SW 1271 (cell line): ENCODE results near the gene IP6K2.

Experiments
- DNase-seq, 2 experiments: peaks; one replicate each; lab custom pipeline; 2025; lab: John Stamatoyannopoulos, UW

The IP6K2 gene

DNA sequence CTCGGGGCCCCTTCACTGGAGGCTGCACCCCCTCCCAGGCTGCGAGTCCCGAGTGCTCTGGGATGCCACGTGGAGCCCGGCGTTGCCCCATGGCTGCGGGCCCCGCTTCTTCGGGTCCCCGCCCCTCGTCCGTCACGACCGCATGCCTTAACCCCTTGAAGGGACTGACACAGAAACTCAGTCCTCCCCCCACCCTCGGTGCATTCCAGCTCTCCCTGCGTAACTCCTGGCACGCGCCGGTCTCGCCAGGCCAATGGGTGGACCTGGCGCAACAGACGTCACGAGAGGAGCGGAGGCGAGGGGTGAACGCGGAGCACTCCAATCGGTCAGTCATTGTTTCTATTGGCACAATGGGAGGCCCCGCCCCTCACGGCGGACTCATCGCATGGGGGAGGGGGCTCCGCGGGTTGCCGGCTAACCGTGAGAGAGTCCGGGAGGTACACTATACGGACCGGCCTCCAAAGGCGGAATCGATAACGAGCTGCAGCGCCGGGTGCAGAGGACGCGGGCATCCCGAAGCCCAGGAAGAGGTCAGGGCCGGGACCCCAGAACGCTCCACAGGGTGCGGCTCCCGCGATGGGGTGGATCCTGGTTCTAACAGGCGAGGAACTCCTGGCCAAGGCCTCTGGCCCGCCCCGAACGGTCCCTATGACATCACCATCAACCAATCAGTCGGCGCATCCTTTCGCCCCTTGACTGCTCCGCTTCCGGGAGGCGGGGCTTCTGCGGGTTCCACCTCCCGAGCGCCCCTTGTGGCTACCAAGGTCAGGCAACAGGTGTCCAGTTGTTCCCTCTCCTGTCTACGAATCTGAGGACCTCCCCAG, 53.3 kb downstream of the IP6K2 start:
- DNase-seq, result peak; percentile 92 to 93

DNA sequence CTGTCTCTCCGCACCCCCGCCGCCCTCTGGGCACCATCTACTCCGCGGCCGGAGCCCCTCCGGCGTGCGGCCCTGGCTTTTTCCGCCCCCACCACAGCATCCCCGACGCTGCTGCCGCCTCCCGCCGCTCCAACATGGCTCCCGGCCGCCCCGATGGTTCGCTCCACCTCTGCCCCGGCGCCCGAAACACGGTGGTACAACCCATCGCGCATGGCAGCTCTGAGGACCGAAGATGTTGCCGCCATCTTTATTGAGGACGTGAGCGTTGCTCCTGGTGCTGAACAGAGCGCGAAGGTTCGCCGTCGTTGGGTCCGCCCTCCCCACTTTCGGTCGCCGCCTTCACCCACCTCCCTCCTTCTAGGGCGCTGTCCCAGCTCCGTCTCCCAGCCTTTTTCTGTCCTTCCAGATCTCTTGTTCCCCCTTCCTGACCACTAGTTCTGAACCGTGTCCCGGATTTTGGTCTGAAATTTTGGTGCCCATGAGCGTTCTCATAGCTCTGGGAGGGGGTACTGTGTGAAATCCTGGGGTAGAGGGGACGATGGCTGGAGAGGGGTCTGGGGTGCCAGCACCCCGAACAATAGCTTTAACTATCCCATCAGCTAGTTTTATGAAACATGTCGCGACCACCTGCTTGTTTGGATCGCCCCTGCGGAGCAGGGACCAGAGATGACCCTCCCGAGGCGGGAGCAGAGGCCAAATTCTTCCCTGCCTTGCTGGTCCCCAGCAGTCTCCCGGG, 54.1 kb downstream of the IP6K2 start, which contains the start of gene CELSR3:
CELSR3 (minus strand) TSS at position 134 of the 736 bp plus-strand sequence. CDS start 252 bp downstream, outside the sequence.
- peak in 1 of 2 experiments; percentile 63 for DNase-seq

DNA sequence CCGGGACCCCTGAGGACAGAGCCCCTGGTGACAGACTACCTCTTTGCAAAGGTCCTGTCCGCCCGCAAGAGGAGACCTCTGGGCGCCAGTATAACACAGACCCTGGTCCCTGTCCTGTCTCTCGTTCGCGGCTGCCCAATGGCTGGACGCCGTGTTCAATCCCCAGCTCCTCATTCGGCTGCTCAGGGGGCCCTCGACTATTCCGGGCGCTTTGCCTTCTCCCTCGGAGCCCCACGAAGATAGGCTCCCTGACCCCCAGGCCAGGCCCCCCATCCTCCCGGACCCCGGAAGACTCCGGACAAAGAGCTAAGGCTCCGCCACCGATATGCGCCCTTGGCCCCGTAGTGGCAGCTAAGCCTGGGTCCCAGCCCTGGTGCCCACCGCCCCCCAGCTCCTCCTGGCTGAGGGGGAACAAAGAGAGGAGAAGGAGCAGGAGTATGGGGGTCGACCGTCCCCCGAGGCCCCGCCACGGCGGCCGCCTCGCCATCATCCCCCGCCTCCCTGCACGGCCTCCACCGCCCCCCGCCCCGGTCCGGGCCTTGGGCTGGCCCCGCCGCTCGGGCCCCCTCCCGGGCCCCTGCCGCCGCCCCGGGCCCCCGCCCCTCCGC, 54.8 kb downstream of the IP6K2 start:
- DNase-seq, result no peak

DNA sequence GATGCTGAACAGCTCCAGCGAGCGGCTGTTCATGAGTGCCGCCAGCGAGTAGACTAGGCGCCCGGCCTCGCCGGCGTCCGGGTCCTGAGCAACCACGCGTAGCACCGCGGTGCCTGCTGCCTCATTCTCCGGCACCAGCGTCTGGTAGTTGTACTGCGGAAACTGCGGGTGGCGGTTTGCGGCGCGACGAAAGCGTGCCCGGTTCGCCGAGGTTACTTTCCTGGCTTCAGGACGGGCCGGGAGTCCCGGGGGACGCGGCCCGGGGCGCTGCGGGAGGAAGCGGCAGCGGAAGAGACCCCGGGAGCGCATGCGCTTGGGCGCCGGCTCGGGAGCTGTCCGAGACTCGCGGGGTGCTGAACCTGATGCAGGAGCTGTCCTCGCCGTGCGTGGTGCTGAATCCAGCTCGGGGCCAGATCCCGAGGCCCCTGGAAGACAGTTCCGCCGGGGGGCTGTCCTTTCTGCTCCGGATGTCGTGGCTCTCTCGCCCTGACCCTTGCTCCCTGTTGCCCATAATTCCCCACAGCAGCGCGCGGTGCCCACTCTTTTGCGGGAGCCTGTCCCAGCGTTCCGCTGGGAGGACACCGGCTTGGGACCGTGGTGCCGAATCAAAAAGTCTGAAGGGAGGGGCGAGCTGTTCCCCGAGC, 55.4 kb downstream of the IP6K2 start:
- no peak for DNase-seq

DNA sequence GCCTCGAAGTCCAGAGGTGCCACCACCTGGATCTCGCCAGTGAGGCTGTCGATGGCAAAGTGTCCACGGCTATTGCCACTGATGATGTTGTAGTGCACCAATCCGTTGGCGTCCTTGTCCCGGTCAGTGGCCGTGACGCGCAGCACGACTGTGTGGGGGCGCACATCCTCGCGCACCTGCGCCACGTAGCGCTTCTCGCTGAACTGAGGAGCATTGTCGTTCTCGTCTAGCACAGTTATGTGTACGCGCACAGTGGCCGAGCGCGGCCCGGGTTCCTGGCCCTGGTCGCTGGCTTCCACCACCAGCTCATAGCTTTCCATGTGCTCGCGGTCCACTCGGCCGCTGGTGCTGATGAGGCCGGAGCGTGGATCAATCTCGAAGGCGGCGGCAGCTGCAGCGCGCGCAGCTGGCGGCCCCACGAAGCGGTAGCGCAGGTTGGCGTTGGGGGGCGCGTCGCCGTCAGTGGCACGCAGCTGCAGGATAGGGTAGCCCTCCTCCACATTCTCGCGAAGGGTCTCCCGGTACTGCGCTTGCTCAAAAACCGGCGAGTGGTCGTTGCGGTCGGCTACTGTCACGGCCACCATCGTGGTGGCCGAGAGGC, 56.1 kb downstream of the IP6K2 start:
- no peak for DNase-seq

DNA sequence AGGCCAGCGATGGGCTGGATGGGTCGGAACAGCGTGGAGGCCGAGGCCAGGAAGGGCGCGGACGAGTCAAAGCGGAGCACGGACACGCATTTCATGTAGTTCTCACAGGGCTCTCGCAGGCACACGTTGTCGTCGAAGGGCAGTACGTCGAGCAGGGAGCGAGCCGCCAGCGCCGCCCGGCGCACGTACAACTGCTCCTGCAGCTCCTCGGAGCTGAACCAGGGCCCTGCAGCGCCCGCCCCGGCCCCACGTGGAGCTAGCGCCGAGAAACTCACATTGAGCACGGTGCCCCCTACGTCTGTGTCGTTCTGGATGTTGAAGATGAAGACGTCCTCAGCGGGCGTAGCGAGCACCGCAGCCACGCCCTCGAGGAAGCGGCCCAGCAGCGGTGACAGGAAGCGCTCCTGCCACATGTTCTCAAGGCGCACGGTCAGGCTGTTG, 60.2 kb downstream of the IP6K2 start:
- DNase-seq, result no peak

DNA sequence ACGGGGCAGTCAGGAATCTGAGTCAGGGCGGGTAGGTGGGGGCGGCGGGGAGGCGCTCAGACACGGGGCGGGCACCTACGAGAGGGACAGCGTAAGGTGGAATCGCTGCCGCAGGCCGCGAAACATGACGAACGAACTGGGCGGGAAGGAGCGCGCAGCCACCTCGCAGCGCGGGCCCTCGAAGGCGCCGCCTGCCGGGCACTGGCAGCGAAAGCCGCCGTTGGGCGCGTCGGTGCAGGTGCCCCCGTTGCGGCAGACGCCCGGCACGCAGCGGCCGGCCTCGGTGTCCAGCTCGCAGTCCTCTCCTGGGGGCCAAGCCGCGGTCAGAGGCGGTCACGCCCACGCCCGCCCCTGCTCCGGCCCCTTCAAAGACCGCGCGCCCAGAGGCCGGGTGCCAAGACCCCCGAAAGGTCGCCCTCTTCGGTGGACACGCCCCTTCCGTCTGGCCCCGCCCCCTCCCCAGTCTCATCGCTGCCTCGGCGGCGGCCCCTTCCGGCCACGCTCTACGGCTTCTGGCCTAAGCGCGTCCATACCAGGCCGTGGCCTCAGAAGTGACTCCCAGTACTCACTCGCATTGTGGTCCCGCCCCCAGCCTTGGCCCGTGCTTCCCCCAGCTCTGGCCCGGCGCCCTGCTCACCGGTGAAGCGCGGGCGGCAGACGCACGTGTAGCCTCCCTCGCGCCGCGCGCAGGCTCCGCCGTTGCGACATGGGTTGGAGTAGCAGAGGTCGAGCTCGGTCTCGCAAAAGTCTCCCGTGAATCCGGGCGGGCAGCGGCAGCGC, 60.8 kb downstream of the IP6K2 start:
- DNase-seq, result no peak

DNA sequence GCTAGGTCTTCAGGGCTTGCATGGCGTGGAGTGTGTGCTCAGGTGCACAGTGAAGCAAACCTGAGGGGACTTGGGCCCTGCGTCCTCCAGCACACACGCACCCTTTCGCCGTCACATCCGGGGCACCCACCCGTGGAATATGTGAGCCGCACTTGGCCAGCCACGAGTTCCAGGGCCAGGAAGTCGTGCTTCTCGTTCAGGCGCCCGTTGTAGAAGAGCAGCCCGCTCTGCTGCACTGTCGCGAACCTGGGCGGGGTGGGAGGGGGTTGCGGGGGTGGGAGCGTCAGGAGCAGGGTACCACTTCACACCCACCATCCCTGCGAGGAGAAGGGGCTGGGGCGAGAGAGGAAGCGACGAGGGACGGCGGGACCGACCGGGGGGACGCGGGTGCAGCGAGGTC, 61.4 kb downstream of the IP6K2 start:
- no peak for DNase-seq

DNA sequence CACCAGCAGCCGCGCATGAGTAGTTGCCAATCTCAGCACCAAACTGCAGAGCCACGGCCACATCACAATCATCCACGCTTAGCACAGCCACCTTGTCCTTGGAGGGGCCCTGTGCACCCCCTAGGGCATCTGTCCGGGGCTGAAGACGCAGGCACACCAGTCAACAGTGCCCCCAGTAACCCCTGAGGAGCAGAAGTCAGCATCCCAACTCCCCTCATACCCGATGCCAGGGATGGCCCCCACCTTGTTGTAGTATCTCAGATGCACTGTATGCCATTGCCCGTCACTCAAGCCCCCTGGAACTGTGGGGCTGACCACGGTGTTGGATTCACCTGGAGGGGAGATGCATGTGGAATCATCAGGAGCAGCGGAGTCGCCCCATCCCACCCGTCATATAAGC, 62.0 kb downstream of the IP6K2 start:
- no peak for DNase-seq

DNA sequence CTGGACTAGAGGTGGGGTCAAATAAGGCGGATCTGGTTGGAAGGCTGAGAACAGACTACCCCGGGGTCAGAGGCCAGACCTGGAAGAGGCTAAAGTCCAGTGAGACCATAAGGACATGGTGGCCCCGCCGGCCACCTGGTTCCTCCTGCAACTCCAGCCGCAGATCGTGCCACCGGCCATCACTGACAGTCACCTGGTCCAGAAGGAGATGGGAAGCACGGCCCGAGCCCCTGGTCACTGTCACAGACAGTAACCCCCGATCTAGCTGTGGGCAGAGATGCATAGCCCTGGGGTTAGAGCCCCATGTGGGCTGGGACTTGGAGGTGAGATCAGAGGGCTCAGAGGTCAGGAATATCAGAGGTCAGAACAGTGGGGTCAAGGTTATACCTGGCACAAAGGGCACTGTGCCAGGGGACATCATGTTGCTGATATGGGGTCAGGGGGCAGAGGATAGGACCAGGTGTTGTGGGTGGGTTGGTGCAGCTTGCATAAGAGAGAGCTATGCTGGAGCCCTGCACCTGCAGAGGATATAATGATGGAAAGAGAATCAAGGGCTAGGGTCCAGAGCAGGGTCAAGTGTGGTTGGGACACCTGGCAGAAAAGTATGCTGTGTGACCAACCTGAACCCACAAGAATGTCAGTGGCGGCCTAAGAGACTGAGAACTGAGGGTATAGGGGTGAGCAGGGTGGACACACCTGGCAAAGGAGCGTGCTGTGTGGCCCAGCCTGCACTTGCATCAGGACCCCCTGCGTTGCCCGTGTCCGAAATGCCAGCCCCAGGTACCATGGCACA, 63.9 kb downstream of the IP6K2 start:
- no peak for DNase-seq

DNA sequence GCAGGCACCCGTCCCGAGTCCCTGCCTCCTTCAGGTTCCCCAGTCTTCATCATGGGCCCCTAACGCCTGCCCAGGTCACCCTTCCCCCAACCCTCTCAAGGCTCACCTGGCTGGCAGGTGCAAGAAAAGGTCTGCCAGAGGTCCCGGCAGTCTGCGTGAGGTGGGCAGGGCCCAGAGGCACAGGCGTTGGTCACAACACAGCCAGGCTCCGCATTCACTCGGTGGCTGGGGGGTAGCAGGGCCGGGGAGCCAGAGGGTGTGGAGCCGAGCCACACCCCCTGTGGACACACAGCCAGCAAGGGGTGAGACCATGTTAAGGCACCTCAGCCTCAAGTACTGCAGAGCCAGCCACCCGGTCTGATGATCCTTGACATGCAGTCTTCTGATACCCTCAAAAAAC, 65.2 kb downstream of the IP6K2 start:
- DNase-seq, result no peak

DNA sequence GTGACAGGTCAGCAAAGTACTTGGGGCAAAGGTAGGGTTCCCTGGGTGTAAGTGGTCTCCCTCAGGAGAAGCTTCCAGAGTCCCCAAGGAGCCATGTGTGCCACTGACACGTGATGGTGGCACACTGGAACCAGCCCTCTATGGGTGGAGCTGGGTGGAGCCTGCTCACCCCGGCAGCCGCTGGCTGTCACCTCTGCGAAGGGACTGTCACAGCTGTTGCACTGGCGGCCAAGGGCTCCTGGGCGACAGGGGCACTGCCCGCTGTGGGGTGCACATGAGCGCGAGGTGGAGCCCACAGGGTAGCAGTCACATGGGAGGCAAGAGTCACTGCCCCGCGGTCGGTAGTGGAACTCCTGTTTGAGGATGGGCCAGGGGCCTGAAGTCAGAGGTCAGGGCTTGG, 66.3 kb downstream of the IP6K2 start:
- no peak for DNase-seq

DNA sequence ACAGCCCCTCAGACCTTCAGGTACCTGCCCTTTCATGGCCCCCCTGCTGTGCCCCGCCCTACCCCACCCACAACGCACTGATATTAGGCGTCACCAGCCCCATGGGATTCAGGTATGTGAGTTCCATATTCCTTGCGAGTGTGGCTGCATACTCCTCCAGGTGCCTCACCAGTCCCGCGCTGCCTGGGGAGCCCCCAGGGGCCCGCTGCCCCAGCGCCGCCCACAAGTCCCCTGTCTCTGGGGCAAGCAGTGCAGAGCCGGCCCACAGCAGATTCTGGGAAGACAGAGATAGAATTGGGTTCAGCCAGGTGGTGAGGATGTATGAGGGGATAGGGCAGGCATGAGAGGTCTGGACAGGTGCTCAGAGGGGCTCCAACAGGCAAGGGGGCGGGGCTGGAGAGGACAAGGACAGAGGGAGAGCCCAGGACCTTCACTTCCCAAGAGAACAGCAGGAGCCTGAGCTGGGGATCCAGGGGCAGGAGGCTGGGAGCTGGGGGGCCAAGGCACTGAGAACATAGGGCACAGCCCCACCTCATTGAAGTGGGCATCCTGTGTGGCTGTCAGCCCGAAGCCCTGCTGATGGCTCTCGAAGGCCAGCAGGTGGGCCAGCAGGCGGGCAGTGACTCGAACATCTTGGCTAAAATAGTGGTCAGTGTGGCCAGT, 68.7 kb downstream of the IP6K2 start:
- no peak for DNase-seq

DNA sequence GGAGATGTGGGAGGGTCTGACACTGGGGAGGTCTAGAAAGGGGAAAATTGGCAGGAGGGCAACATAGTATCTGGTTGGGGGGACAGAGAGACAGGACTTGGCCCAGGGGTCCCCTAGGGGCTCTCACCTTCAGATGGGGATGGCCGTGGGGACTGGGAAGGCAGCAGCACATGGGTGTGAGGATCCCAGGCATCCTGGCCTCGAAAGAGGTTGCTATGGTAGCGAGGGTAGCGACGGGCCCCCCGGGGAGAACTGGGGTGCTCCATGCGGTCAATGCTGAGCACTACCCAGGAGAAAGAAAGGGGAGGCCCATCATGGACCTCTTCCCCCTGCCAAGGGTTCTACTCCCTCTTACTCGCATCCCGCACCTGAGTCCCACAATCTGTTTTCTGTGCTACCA, 69.3 kb downstream of the IP6K2 start:
- no peak for DNase-seq

DNA sequence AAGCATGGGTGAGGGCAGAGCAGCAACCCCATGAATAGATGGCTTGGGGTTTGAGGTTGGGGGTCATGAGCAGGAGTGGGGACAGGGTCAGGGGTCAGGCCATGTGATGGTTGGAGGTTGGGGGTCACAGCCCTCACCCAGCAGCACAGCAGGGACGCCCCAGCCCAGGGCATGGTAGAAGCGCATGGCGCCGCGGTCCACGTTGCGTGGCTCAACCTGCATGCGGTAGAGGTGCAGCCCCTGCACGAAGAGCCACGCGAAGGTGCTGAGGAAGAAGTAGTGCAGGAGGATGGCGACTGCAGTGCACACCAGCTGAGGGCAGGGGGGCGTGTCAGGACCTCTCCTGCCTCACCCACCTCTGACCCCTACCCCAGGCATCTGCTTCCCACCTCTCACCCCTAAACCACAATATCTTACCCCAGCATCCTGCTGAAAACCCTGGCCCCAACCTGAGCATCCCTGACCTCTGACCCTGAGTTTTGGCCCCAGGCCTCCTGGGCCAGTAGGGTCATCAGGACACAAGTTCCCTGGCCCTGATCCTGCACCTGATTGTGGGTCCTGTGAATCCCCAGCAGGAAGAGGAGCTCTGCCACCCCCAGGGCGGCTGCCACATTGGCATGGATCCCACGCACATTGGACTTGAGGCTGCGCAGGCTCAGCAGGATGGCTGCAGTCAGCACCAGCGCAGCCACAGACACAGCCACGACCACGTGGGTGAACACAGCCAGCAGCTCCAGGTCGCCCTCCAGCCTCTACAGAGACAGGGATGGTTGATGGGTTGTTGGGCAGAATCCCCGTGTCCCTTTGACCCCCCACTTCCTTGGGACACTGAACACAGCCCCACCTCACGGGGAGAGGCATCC, 71.9 kb downstream of the IP6K2 start:
- DNase-seq, result no peak

DNA sequence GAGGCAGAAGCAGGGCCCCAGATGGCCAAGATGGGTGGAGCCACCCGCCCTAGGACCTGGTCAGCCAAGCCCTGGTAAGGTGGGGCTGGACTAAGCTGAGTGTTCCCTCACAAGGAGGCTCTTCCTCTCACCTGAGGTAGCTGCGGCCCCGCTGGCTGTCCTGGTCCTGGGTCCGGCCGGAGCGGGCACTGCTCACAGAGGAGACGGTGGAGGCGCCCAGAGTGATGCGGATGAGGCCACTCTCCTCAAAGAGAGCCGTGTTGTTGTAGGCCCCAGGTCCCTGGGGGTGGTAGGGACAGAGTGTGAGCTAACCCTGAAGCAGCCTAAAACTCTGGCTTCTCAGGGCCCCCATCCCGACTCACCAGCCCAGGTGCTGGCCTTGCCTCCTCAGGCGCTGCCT, 74.4 kb downstream of the IP6K2 start:
- DNase-seq, result no peak

DNA sequence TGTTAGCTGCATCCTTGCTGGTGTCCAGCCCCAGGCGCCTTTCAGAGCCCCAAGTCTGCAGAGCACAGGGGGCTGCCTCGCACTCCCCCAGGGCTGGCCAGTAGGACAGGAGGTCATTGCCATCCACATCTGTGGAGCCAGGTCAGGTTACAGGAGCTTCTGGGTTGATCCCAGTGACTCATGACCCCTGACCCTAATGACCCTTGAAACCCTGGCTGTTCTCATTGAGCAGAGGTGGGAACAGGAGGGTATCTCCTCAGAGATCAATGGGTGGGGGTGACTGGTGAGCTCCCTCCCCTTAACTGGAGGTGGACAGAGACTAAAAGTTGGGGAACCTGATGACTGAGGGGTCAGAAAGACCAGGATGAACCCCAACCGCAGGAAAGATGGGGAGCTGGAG, 75.6 kb downstream of the IP6K2 start:
- DNase-seq, result no peak

DNA sequence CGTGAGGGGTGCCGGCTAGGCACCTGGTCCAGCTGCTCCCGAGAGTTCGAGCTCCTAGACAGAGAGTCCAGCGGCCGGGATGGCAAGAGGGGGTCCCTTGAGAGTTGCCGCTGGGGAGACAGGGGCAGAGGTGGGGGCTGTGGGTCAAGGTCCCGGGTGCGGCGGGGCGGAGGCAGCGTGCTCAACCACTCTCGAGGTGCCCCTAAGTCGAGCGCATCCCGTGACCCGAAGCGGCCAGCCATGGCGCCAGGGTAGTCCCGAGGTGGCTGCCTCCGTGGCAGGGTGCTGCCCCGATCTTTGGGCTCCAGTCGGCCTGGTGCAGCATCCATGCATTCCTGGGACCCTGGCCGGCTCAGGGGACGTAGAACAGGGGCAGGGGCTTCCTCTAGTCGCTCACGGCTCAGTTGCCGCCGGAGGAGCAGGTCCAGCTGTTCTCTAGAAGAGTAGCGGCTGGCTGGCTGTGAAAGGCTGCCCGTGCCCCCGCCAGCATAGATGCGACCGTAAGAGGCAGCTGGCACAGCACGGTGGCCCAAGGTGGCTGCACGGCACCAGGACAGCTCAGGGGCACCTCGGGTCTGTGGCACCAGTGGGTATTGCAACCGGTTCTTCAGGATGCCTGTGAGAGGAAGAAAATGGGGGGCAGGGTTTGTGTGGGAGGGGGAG, 76.9 kb downstream of the IP6K2 start:
- DNase-seq, result no peak
